K562 (cell line): ENCODE data around the gene PMPCA. TPM values are rescaled to one million over a fixed set of nuclear protein-coding genes. Genes with fewer than 3 reads are reported as not detected.

Experiments used
- ARID4B ChIP-seq: sonication (generic); formaldehyde crosslinking; IDR thresholded peaks from 2 replicates; pipeline ENCODE4 v1.8.0; 2022; ENCODE audit warnings: mild to moderate bottlenecking, missing genetic modification reagents
- TCF15 ChIP-seq: fragments of 250-450 bp; sonication (Bioruptor Pico); IDR thresholded peaks from 2 replicates; pipeline ENCODE4 v1.8.0; 2022; ENCODE audit warnings: moderate library complexity, mild to moderate bottlenecking, inconsistent platforms
- polyA plus RNA-seq, 8 experiments: library from polyadenylated mRNA; depleted of rRNA in 4 of 8; stranded (reverse) in 5 of 8; unstranded in 3 of 8; fragments of >200 nt; fragmentation: Nextera tagmentation in 2 of 8; fragmentation: Illumina TruSeq in 1 of 8; extraction: Ambion mirVana in 2 of 8; extraction: Trizol in 1 of 8; gene quantifications; 2 replicates each; pipeline versions ENCODE4 v1.2.1 to v1.2.3, GENCODE V29; 2011 to 2014; ENCODE audit warnings: inconsistent platforms in 1 of 8, missing spikeins in 1 of 8
- total RNA-seq, 7 experiments: library from RNA; depleted of rRNA in 6 of 7; stranded (reverse); fragments of >200 nt in 6 of 7; fragmentation: Illumina TruSeq in 2 of 7; extraction: Trizol in 2 of 7; gene quantifications; 2 replicates each; pipeline versions ENCODE4 v1.2.1 to v1.2.3, GENCODE V29; 2011 to 2021; ENCODE audit warnings: low replicate concordance in 1 of 7

The PMPCA gene
- total and polyA plus RNA-seq, 9 of the 15 experiments (the other 6 are each of a cell fraction or from before 2014, with no cell fraction given): 23.9 to 143 (median 86.6) TPM

DNA sequence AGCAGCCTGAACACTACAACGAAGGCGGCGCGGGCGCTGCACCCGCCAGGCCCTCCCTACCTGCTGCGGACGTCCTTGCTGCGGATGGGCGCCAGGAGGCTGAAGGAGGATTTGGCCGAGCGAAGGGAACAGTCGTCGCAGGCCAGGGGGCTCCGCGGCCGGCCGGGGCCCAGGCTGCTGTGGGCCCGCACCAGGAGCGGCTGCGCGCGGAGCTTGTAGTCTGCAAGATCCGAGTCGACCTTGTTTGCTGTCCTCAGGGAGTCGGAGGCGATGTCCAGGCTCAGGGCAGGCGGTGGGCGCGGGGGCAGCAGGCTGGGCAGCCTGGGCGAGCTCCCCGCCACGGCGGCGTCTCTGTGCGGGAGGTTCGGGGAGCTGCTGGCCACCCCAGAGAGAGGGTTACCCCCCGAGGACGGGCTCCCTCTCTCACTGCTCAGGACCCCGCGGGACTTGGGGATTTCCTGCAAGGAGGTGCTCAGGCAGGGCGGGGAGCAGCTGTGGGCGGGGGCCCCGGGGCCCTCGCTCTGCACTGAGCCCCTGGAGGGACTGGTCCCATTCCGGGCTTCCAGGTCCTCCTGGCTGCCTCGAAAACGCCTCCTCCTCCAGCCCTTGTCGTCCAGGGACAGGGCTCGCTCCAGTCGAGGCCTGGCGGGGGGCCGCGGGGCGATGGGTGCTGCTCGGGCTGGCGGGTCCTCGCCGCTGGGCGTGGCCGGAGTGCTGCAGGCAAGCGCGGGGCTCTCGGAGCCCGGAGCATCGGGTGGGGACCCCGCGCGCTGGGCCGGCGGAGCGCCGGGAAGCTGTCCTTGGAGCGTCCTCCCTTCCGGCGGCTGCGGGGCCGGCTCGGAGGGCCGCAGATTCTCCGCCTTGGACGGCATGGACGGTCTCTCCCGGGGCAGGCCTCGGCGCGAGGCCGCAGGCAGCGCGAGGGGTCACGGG lies 28.4 kb downstream of the PMPCA start (continued):
- TF ChIP-seq ARID4B: peak; percentile 50; the same call in 1 of the 2 replicates
- no peak for TF ChIP-seq TCF15 (CRISPR knock-in tag)
